ENCODE data around the gene FSD1.
A peak's percentile ranks its signal among the peaks of the same experiment; 100 is the strongest.
"Not testable (repeated sequence)": the region's sequence is repeated elsewhere in the genome, so short reads cannot be mapped to it uniquely, and the experiment has no call there.

The FSD1 gene

DNA sequence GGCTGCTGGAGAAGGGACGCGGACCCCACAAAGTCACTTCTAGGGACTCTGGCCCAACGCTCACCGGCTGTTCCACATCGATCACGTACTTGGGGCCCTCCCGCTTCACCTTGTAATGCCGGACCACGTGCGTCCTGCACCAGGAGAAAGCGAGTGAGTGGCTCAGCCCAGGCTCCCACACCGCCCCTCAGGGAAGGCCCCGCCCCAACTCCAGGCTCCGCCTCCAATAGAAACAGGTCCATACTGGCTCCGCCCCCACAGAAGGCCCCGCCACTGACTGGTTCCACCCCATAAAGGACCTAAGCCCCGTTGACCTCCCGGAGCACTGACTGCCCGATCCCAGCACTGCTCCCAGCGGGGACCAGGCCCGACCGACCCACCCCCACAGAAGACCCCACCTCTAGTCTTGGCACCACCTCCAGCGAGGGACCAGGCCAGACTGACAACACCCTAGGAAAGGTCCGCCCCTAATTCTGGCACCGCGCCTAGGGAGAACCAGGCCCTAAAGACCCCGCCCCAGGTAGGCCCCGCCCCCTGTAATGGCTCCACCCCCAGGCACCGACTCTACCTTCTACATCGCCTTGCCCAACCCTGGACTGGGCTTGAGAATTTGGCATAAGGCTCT, 23.0 kb downstream of the FSD1 start:
- peaks cover 2% of the 10 kb centered on the region for H3K4me1 ChIP-seq
- DNase-seq, result peak; percentile 83
- no peaks in the 10 kb centered on the region for H3K36me3 ChIP-seq
- H3K9me3 ChIP-seq, result peaks cover 4% of the 10 kb centered on the region; the same call in 1 of the 2 replicates
- H3K4me3 ChIP-seq (ENCODE audit: low read depth, low read length), result no peak overlapping the region
- H3K27me3 ChIP-seq, result no peaks in the 10 kb centered on the region
- TF ChIP-seq, protein P1, sequence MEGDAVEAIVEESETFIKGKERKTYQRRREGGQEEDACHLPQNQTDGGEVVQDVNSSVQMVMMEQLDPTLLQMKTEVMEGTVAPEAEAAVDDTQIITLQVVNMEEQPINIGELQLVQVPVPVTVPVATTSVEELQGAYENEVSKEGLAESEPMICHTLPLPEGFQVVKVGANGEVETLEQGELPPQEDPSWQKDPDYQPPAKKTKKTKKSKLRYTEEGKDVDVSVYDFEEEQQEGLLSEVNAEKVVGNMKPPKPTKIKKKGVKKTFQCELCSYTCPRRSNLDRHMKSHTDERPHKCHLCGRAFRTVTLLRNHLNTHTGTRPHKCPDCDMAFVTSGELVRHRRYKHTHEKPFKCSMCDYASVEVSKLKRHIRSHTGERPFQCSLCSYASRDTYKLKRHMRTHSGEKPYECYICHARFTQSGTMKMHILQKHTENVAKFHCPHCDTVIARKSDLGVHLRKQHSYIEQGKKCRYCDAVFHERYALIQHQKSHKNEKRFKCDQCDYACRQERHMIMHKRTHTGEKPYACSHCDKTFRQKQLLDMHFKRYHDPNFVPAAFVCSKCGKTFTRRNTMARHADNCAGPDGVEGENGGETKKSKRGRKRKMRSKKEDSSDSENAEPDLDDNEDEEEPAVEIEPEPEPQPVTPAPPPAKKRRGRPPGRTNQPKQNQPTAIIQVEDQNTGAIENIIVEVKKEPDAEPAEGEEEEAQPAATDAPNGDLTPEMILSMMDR (IDR thresholded peaks at IDR 0.05; ENCODE audit: low read depth, low read length), result no peak

DNA sequence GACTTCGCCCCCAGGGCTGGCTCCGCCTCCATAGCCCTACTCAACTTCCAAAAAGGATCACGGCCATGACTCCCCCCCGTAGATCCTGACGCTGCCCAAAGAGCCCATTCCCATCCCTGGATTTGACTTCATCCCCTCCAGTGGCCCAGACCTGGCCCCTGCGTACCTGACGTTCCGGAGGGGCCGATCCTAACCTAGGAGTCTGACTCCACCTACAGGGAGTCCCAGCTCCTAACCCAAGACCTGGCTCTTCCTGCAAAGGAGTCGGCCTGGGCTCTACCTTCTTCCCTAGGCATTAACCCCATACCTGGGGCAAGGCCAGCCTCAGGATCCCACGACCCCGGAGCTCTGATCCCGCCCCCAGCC, 23.5 kb downstream of the FSD1 start:
- no peak overlapping the region for H3K4me3 ChIP-seq (ENCODE audit: low read depth, low read length)
- no peaks in the 10 kb centered on the region for H3K36me3 ChIP-seq
- H3K27me3 ChIP-seq, result no peaks in the 10 kb centered on the region
- TF ChIP-seq, protein P1 (IDR thresholded peaks at IDR 0.05; ENCODE audit: low read depth, low read length), result no peak
- no peak for DNase-seq
- H3K9me3 ChIP-seq, result peaks cover 4% of the 10 kb centered on the region; the same call in 1 of the 2 replicates
- peaks cover 2% of the 10 kb centered on the region for H3K4me1 ChIP-seq

DNA sequence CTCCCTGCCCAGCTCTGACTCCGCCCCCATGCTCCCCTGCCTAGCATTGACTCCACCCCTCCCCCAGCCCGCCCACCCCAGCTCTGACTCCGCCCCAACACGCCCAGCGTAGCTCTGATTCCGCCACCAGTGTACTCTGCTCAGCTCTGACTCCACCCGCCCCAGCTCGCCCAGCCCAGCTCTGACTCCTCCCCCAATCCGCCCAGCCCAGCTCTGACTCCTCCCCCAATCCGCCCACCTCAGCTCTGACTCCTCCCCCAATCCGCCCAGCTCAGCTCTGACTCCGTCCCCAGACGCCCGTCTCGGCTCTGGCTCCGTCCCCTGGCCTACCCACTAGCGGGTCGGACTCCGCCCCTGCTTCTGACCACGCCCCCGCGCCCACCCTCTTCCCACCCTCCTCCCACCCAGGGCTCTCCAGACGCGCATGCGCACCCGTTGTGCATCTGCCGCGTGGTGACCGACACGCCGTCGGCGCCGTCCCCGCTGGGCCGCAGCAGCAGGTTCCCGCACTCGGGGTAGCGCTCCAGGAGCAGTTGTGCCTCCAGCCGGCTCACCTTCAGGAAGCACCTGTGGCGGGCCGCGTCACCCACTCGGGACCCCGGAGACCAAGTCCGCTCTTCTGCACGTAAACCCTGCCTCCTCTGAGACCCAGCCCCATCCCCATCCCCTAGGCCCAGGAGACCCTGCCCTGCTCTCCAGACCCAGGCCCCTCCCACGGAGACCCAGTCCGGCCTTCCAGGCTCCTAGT, 24.0 kb downstream of the FSD1 start:
- H3K36me3 ChIP-seq, result no peaks in the 10 kb centered on the region
- TF ChIP-seq, protein P1 (IDR thresholded peaks at IDR 0.05; ENCODE audit: low read depth, low read length), result no peak
- peaks cover 2% of the 10 kb centered on the region for H3K4me1 ChIP-seq
- peak; percentile 94 for DNase-seq
- H3K4me3 ChIP-seq (ENCODE audit: low read depth, low read length), result peak overlapping the region; percentile 33
- H3K27me3 ChIP-seq, result no peaks in the 10 kb centered on the region
- H3K9me3 ChIP-seq, result peaks cover 4% of the 10 kb centered on the region; the same call in 1 of the 2 replicates

DNA sequence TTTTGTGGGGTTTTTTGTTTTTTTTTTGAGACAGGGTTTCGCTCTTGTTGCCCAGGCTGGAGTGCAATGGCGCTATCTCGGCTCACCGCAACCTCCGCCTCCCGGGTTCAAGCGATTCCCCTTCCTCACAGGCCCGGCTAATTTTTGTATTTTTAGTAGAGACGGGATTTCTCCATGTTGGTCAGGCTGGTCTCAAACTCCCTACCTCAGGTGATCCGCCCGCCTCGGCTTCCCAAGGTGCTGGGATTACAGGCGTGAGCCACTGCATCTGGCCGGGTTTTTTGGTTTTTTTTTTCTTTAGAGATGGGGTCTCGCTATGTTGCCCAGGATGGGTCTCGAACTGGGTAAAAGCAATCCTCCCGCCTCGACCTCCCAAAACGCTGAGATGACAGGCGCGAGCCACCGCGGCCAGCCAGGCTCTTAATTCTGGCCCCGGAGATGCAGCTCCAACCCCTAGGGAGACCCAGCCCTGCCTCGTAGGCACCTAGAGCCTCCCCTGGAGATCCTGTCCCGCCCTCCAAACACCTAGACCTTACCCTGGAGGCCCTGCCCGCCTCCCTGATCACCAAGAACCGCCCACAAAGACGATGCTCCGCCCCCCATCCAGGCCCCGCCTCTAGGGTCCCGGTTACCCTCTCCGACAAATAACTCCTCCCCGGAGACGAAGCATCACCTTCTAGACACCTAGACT, 24.7 kb downstream of the FSD1 start:
- H3K36me3 ChIP-seq, H3K9me3 ChIP-seq, H3K4me1 ChIP-seq, H3K27me3 ChIP-seq, DNase-seq: not testable (repeated sequence)
- H3K4me3 ChIP-seq (ENCODE audit: low read depth, low read length), result peak overlapping the region; percentile 33

DNA sequence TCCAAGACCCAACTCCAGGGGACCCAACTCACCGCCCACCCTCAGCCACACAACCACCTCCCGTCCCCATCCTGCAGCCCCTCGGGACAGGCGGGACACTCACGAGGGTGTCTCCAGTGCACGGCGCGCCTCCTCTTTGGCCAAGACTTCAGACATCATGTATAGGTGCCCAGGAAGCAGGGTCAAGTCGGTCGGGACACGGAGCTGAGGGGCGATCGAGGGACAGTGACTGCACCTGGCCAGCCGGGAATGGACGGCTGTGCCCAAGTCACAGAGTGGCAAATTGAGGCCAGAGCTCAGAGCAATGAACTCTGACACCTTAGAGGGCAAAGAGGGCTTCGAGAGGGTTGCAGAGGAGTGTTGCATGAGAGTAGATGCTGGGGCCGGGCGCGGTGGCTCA, 25.5 kb downstream of the FSD1 start:
- H3K4me3 ChIP-seq (ENCODE audit: low read depth, low read length), result no peak overlapping the region
- TF ChIP-seq, protein P1 (IDR thresholded peaks at IDR 0.05; ENCODE audit: low read depth, low read length), result no peak
- peaks cover 4% of the 10 kb centered on the region; the same call in 1 of the 2 replicates for H3K9me3 ChIP-seq
- H3K36me3 ChIP-seq, result no peaks in the 10 kb centered on the region
- DNase-seq, result no peak
- peaks cover 2% of the 10 kb centered on the region for H3K4me1 ChIP-seq
- no peaks in the 10 kb centered on the region for H3K27me3 ChIP-seq

DNA sequence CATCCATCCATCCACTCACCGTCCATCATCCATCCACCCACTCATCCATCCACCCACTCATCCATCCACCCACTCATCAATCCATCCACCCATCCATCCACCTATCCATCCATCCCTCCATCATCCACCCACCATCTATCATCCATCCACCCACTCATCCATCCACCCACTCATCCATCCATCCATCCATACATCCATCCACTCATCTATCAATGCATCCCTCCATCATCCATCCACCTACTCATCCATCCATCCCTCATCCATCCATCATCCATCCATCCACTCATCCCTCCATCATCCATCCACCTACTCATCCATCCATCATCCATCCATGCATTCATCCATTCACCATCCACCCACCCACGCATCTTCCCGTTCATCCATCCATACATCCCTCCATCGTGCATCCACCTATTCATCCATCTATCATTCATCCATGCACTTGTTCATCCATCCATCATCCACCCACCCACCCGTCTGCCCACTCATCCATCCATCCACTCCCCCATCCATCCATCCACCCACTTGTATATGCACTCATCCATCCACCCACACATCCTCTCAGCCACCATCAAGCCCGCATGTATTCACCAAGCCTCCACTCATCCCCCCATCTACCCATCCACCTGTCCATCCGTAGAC, 30.7 kb downstream of the FSD1 start:
- no peak for DNase-seq
- H3K36me3 ChIP-seq, result no peaks in the 10 kb centered on the region
- H3K4me3 ChIP-seq (ENCODE audit: low read depth, low read length), result no peak overlapping the region
- no peaks in the 10 kb centered on the region for H3K4me1 ChIP-seq
- no peaks in the 10 kb centered on the region for H3K9me3 ChIP-seq
- TF ChIP-seq, protein P1 (IDR thresholded peaks at IDR 0.05; ENCODE audit: low read depth, low read length), result no peak
- no peaks in the 10 kb centered on the region for H3K27me3 ChIP-seq

All from BE2C (cell line).